H1 (cell line): ENCODE measurements around the gene GPRASP1. TPM values are rescaled to one million over a fixed set of nuclear protein-coding genes. Genes with fewer than 3 reads are reported as not detected.

Experiments used
- CTCF ChIA-PET: fragments of 300-600 bp; sonication (Branson Sonifier 250); formaldehyde crosslinking; loops from one replicate; lab custom pipeline; 2021; ENCODE audit not compliant: partially characterized antibody; lab: Charles Lee
- POLR2A ChIA-PET: fragments of 300-600 bp; sonication (Branson Sonifier 250); formaldehyde crosslinking; loops from one replicate; lab custom pipeline; 2021; ENCODE audit warnings: inconsistent platforms; ENCODE audit not compliant: partially characterized antibody; lab: Charles Lee
- DNase-seq, 2 experiments: peaks; one replicate each; pipeline versions ENCODE4 v3.0.0 to v3.0.0-alpha.2; 2010 to 2022; ENCODE audit warnings: low spot score in 2 of 2, low read depth in 1 of 2, mixed read lengths in 1 of 2
- FAIRE-seq: peaks from 2 replicates; lab custom pipeline; 2011; peaks lifted over from hg19 to GRCh38; lab: Jason Lieb, UNC
- H2AFZ ChIP-seq: 2 replicates; pipeline ENCODE4 v1.8.1; 2012; ENCODE audit warnings: low read length, inconsistent platforms
- H2AK5ac ChIP-seq: 2 replicates; pipeline ENCODE4 v1.6.1; 2013; ENCODE audit warnings: low read depth, low read length
- H2BK120ac ChIP-seq: replicated peaks from 2 replicates; pipeline ENCODE3; 2013; ENCODE audit warnings: low read depth, low read length, inconsistent platforms
- H2BK12ac ChIP-seq: 2 replicates; pipeline ENCODE4 v1.6.1; 2013; ENCODE audit warnings: low read depth, low read length
- H2BK15ac ChIP-seq: 2 replicates; pipeline ENCODE4 v1.6.1; 2013; ENCODE audit warnings: low read length
- H2BK20ac ChIP-seq: 2 replicates; pipeline ENCODE4 v1.6.1; 2013; ENCODE audit warnings: low read length
- H2BK5ac ChIP-seq: 2 replicates; pipeline ENCODE4 v1.6.1; 2013; ENCODE audit warnings: low read depth, low read length
- H3K14ac ChIP-seq: 2 replicates; pipeline ENCODE4 v1.6.1; 2013; ENCODE audit warnings: inconsistent platforms; ENCODE audit not compliant: insufficient read length
- H3K18ac ChIP-seq: 2 replicates; pipeline ENCODE4 v1.6.1; 2013; ENCODE audit warnings: low read length; ENCODE audit errors: extremely low read depth
- H3K23ac ChIP-seq: 2 replicates; pipeline ENCODE4 v1.6.1; 2013; ENCODE audit warnings: inconsistent platforms; ENCODE audit not compliant: insufficient read length
- H3K23me2 ChIP-seq: 2 replicates; pipeline ENCODE4 v1.6.1; 2013; ENCODE audit warnings: low read depth, low read length
- H3K27ac ChIP-seq: 2 replicates; pipeline ENCODE4 v1.6.1; 2011; ENCODE audit warnings: low read depth, low read length, inconsistent platforms
- H3K27me3 ChIP-seq, 4 experiments: replicated peaks in 1 of 4; 1 replicate in 1 of 4; 2 replicates in 3 of 4; pipeline versions ENCODE4 v1.6.1 to v1.8.1; 2011 to 2013; ENCODE audit warnings: low read length in 3 of 4, mild to moderate bottlenecking in 3 of 4, inconsistent platforms in 2 of 4, mixed read lengths in 2 of 4, moderate library complexity in 1 of 4; ENCODE audit not compliant: control insufficient read depth in 3 of 4, insufficient read depth in 3 of 4; ENCODE audit errors: extremely low read depth in 1 of 4
- H3K36me3 ChIP-seq, 4 experiments: 2 replicates each; pipeline versions ENCODE4 v1.6.1 to v1.8.1; 2011 to 2013; ENCODE audit warnings: mild to moderate bottlenecking in 4 of 4, low read length in 3 of 4, moderate library complexity in 2 of 4, control low read depth in 1 of 4, inconsistent platforms in 1 of 4; ENCODE audit not compliant: insufficient read depth in 4 of 4, control insufficient read depth in 2 of 4
- H3K4ac ChIP-seq: replicated peaks from 2 replicates; pipeline ENCODE3; 2013; ENCODE audit warnings: low read length, low read depth, mixed read lengths, inconsistent platforms; ENCODE audit not compliant: insufficient read length
- H3K4me1 ChIP-seq, 4 experiments: replicated peaks in 1 of 4; 1 replicate in 1 of 4; 2 replicates in 3 of 4; pipeline versions ENCODE4 v1.6.1 to v1.8.1; 2011 to 2013; ENCODE audit warnings: low read length in 3 of 4, inconsistent platforms in 2 of 4, mixed read lengths in 1 of 4; ENCODE audit not compliant: insufficient read depth in 4 of 4, control insufficient read depth in 3 of 4
- H3K4me2 ChIP-seq, 2 experiments: 2 replicates each; pipeline versions ENCODE4 v1.6.1 to v1.8.1; 2011 to 2013; ENCODE audit warnings: low read depth in 2 of 2, low read length in 2 of 2, control low read depth in 1 of 2, inconsistent platforms in 1 of 2, mild to moderate bottlenecking in 1 of 2; ENCODE audit not compliant: insufficient read depth in 1 of 2
- H3K4me3 ChIP-seq, 4 experiments: fragments of 200-600, 300-600 bp in 1 of 4; sonication (generic), shearing (Covaris generic), sonication (Bioruptor Twin) in 1 of 4; 2 replicates each; pipeline versions ENCODE4 v1.5.1 to v1.8.1; 2011 to 2016; ENCODE audit warnings: low read length in 4 of 4, low read depth in 3 of 4, control low read depth in 2 of 4, inconsistent platforms in 2 of 4, mild to moderate bottlenecking in 2 of 4, mixed read lengths in 1 of 4, moderate library complexity in 1 of 4; ENCODE audit not compliant: insufficient read depth in 2 of 4; ENCODE audit errors: extremely low read depth in 1 of 4
- H3K56ac ChIP-seq: replicated peaks from 2 replicates; pipeline ENCODE3; 2013; ENCODE audit warnings: low read depth, mild to moderate bottlenecking, mixed read lengths, low read length, inconsistent platforms; ENCODE audit not compliant: insufficient read length
- H3K79me1 ChIP-seq: 2 replicates; pipeline ENCODE4 v1.6.1; 2013; ENCODE audit warnings: low read depth, low read length, control low read depth
- H3K79me2 ChIP-seq, 2 experiments: 2 replicates each; pipeline versions ENCODE4 v1.6.1 to v1.8.1; 2012 to 2013; ENCODE audit warnings: low read length in 2 of 2, mild to moderate bottlenecking in 2 of 2, inconsistent platforms in 1 of 2; ENCODE audit not compliant: insufficient read depth in 2 of 2, control insufficient read depth in 1 of 2
- H3K9ac ChIP-seq, 4 experiments: replicated peaks in 1 of 4; 1 replicate in 1 of 4; 2 replicates in 3 of 4; pipeline versions ENCODE4 v1.6.1 to v1.8.1; 2011 to 2013; ENCODE audit warnings: low read depth in 3 of 4, low read length in 3 of 4, control low read depth in 2 of 4, mild to moderate bottlenecking in 2 of 4, moderate library complexity in 2 of 4, inconsistent platforms in 1 of 4; ENCODE audit errors: extremely low read depth in 1 of 4
- H3K9me3 ChIP-seq, 2 experiments: 2 replicates each; pipeline versions ENCODE4 v1.6.1 to v1.8.1; 2012 to 2013; ENCODE audit warnings: mild to moderate bottlenecking in 2 of 2, moderate library complexity in 2 of 2, control low read depth in 1 of 2, inconsistent platforms in 1 of 2, low read depth in 1 of 2, low read length in 1 of 2, mixed read lengths in 1 of 2; ENCODE audit not compliant: insufficient read depth in 2 of 2
- H4K20me1 ChIP-seq, 2 experiments: replicated peaks in 1 of 2; 2 replicates each; pipeline versions ENCODE3 to v1.8.1; 2011 to 2013; ENCODE audit warnings: inconsistent platforms in 2 of 2, low read length in 2 of 2, mild to moderate bottlenecking in 1 of 2; ENCODE audit not compliant: insufficient read depth in 2 of 2, control insufficient read depth in 1 of 2
- H4K5ac ChIP-seq: 2 replicates; pipeline ENCODE4 v1.6.1; 2013; ENCODE audit warnings: low read length, low read depth, mixed read lengths, inconsistent platforms; ENCODE audit not compliant: insufficient read length
- H4K8ac ChIP-seq: 2 replicates; pipeline ENCODE4 v1.8.0; 2013; ENCODE audit warnings: mild to moderate bottlenecking, moderate library complexity, low read length, inconsistent platforms; ENCODE audit not compliant: insufficient read depth; ENCODE audit errors: extremely low read depth
- H4K91ac ChIP-seq: replicated peaks from 2 replicates; pipeline ENCODE3; 2013; ENCODE audit warnings: low read length, mixed read lengths, inconsistent platforms; ENCODE audit not compliant: insufficient read length
- NANOG ChIP-seq: IDR thresholded peaks from 2 replicates; pipeline ENCODE4 v1.6.1; 2011; ENCODE audit warnings: low read length, low read depth, mild to moderate bottlenecking, inconsistent platforms; ENCODE audit not compliant: insufficient read depth, poor library complexity, severe bottlenecking
- POLR2AphosphoS5 ChIP-seq: IDR thresholded peaks from 2 replicates; pipeline ENCODE4 v1.6.1; 2011; ENCODE audit warnings: low read depth, low read length
- RAD21 ChIP-seq, 2 experiments: IDR thresholded peaks in 1 of 2; conservative IDR thresholded peaks in 1 of 2; 2 replicates each; pipeline ENCODE4 v1.6.1; 2011; ENCODE audit warnings: low read depth in 2 of 2, low read length in 2 of 2, improper control_type of control experiment in 1 of 2, inconsistent platforms in 1 of 2, mild to moderate bottlenecking in 1 of 2, moderate library complexity in 1 of 2
- WGBS, 2 experiments: shearing (Covaris generic) in 1 of 2; methylation state at CpG; one replicate each; pipeline versions ENCODE4 v1.1.6 to v1.1.7; 2013 to 2015; ENCODE audit warnings: low lambda C conversion rate in 2 of 2, mixed read lengths in 2 of 2, inconsistent platforms in 1 of 2, low coverage in 1 of 2, missing lambda C conversion rate in 1 of 2; ENCODE audit not compliant: insufficient replicate concordance in 2 of 2, insufficient coverage in 1 of 2, insufficient read length in 1 of 2; ENCODE audit errors: extremely low coverage in 1 of 2, missing lambda C conversion rate in 1 of 2; 5-methylcytosine and 5-hydroxymethylcytosine counted together
- polyA plus RNA-seq, 7 experiments: library from polyadenylated mRNA; depleted of rRNA in 3 of 7; stranded (reverse) in 5 of 7; unstranded in 2 of 7; fragments of >200 nt in 5 of 7; fragments of 200-250 nt in 2 of 7; gene quantifications; 1 replicate in 5 of 7; 2 replicates in 1 of 7; 4 replicates in 1 of 7; pipeline versions ENCODE4 v1.2.1 to v1.2.3, GENCODE V29; 2011 to 2013; ENCODE audit warnings: missing spikeins in 2 of 7, mixed read lengths in 2 of 7
- total RNA-seq: library from RNA; stranded (reverse); fragmentation: NEBNext Ultra II Directional; extraction: Animal tissue kit (Norgen Biotek cat#: 25700); gene quantifications from 2 replicates; pipeline ENCODE4 v1.2.1, GENCODE V29; 2021

GPRASP1 gene
- total and polyA plus RNA-seq, 2 of the 8 experiments (the other 6 are each of a cell fraction or from before 2014, with no cell fraction given) = 0.65 to 2.0 TPM

- Histone ChIP-seq H3K36me3 (no peaks in the 10 kb centered on the region), H4K20me1 (no peaks in the 10 kb centered on the region), H3K9ac (0 out of 7 replicates have a peak overlapping the region, but pooled peaks of 1 of the 4 experiments have one; percentile 5), H4K91ac (no peak overlapping the region), H2BK15ac (no peak overlapping the region), H3K4me3 (peak overlapping the region in 3 of 4 experiments; percentile 23 to 65 (median 55); a peak in 6 of 8 replicates), H3K14ac (no peak overlapping the region), H3K56ac (no peak overlapping the region), H3K4me1 (peaks cover 0 to 2% (median 0%) of the 10 kb centered on the region in 4 experiments; a peak in 1 of 7 replicates), H3K79me2 (no peaks in the 10 kb centered on the region), H2BK120ac (no peak overlapping the region), H4K8ac (no peak overlapping the region), H2BK20ac (no peak overlapping the region), H3K4me2 (peak overlapping the region; percentile 91 to 96), H3K4ac (no peak overlapping the region), H3K18ac (no peak overlapping the region), H3K23ac (no peak overlapping the region), H2BK5ac (no peak overlapping the region), H2AFZ (no peak overlapping the region; the same call in 1 of the 2 replicates), H4K5ac (no peak overlapping the region), H3K23me2 (peaks cover 3% of the 10 kb centered on the region; the same call in 1 of the 2 replicates), H3K27ac (no peak overlapping the region), H2AK5ac (no peak overlapping the region), H3K79me1 (no peaks in the 10 kb centered on the region), H3K9me3 (no peaks in the 10 kb centered on the region), H2BK12ac (no peak overlapping the region), H3K27me3 (no peaks in the 10 kb centered on the region; a peak in 3 of 7 replicates)
- ChIA-PET POLR2A (no interaction called here), CTCF (interaction anchor here (1.4 to 1.9 kb wide), 2 partner anchors 8 to 52 kb away, joined by 3 to 5 read pairs; partner anchors contain the start of gene ARMCX5)
- TF ChIP-seq POLR2AphosphoS5 = no peak
- TF ChIP-seq NANOG = no peak
- TF ChIP-seq RAD21 (IDR thresholded peaks at IDR 0.05 in 1 of 2, conservative IDR thresholded peaks at IDR 0.05 in 1 of 2; ENCODE audit: low read depth in 2 of 2, low read length in 2 of 2) = no peak
- DNase-seq (no peak), FAIRE-seq (no peak)
- WGBS, 2 experiments = 7% methylated on average over 14 of the region's 23 CpGs; no CpG with 5 or more reads in 1 of the 2 experiments
Observed at GRCh38 chrX:102650903-102651241, 411 bp upstream of the GPRASP1 start.
